HG02588 (cell line): ENCODE data around the gene HDAC7.
A peak's percentile ranks its signal among the peaks of the same experiment; 100 is the strongest.

Experiments used
- ATAC-seq: cut with Tn5 transposase; IDR thresholded peaks from one replicate; pipeline ENCODE4 v1.9.1; 2021; ENCODE audit warnings: mild to moderate bottlenecking, moderate library complexity; ENCODE audit not compliant: unreplicated experiment

The HDAC7 gene

GRCh38 chr12:47819896-47820630 lies at the start of gene HDAC7:
Gene HDAC7 (minus strand): TSS chr12:47819903. CDS start chr12:47819785, 118 bp downstream.
- ATAC-seq: peak; percentile 36

GRCh38 chr12:47868552-47869031 lies 48.9 kb upstream of the HDAC7 start:
- ATAC-seq: peak; percentile 65

- ATAC-seq: no peak
Measured at GRCh38 chr12:47868041-47868440, 48.3 kb upstream of the HDAC7 start.

- no peak for ATAC-seq
Measured at GRCh38 chr12:47867495-47867941, 47.8 kb upstream of the HDAC7 start.

GRCh38 chr12:47864646-47865235 lies 45.0 kb upstream of the HDAC7 start:
- ATAC-seq: no peak

- ATAC-seq: no peak
Measured at GRCh38 chr12:47863985-47864384, 44.3 kb upstream of the HDAC7 start.

- no peak for ATAC-seq
Measured at GRCh38 chr12:47863467-47863866, 43.8 kb upstream of the HDAC7 start.

GRCh38 chr12:47862881-47863280 lies 43.2 kb upstream of the HDAC7 start:
- ATAC-seq: no peak

- ATAC-seq: no peak
Measured at GRCh38 chr12:47862167-47862750, 42.6 kb upstream of the HDAC7 start.

GRCh38 chr12:47860873-47861272 lies 41.2 kb upstream of the HDAC7 start:
- no peak for ATAC-seq

GRCh38 chr12:47860279-47860841 lies 40.7 kb upstream of the HDAC7 start:
- ATAC-seq: no peak

GRCh38 chr12:47858511-47859266 lies 39.0 kb upstream of the HDAC7 start:
- ATAC-seq: no peak

GRCh38 chr12:47856721-47857575 lies 37.2 kb upstream of the HDAC7 start:
- ATAC-seq: no peak

- no peak for ATAC-seq
Measured at GRCh38 chr12:47856094-47856493, 36.4 kb upstream of the HDAC7 start.

GRCh38 chr12:47855502-47855901 lies 35.8 kb upstream of the HDAC7 start:
- no peak for ATAC-seq

- no peak for ATAC-seq
Measured at GRCh38 chr12:47854531-47854930, 34.8 kb upstream of the HDAC7 start.

- no peak for ATAC-seq
Measured at GRCh38 chr12:47852096-47852571, 32.4 kb upstream of the HDAC7 start.

- no peak for ATAC-seq
Measured at GRCh38 chr12:47851303-47851952, 31.7 kb upstream of the HDAC7 start.
